K562 (cell line): ENCODE data around the gene SPCS3. TPM values are rescaled to one million over a fixed set of nuclear protein-coding genes. Genes with fewer than 3 reads are reported as not detected.

Experiments used
- CBX2 ChIP-seq: fragments of 200-600 bp; sonication (generic); IDR thresholded peaks from one replicate; pipeline ENCODE4 v1.6.1; 2012; ENCODE audit warnings: mild to moderate bottlenecking, low read length, inconsistent platforms; ENCODE audit not compliant: insufficient read depth, poor library complexity, severe bottlenecking
- DIDO1 ChIP-seq: fragments of 450-650 bp; IDR thresholded peaks from 2 replicates; pipeline ENCODE4 v1.6.1; 2016; ENCODE audit warnings: low read depth, missing biosample characterization, missing genetic modification characterization
- GATA2 ChIP-seq: sonication (generic); formaldehyde crosslinking; IDR thresholded peaks from 2 replicates; pipeline ENCODE4 v1.4.0; 2020; ENCODE audit warnings: mild to moderate bottlenecking, missing genetic modification reagents
- KAT8 ChIP-seq: fragments of 450-650 bp; IDR thresholded peaks from 2 replicates; pipeline ENCODE4 v1.6.1; 2016; ENCODE audit warnings: low read depth, mild to moderate bottlenecking
- L3MBTL2 ChIP-seq: fragments of 450-650 bp; IDR thresholded peaks from 2 replicates; pipeline ENCODE4 v1.6.1; 2016; ENCODE audit warnings: mild to moderate bottlenecking, moderate library complexity
- NFIX ChIP-seq: fragments of 250-450 bp; sonication (Bioruptor Pico); IDR thresholded peaks from 2 replicates; pipeline ENCODE4 v1.4.0; 2020; ENCODE audit warnings: low read depth, mild to moderate bottlenecking, moderate library complexity
- POU5F1 ChIP-seq: fragments of 150-350 bp; IDR thresholded peaks from 2 replicates; pipeline ENCODE4 v1.6.1; 2014; ENCODE audit warnings: borderline replicate concordance, low read length, low read depth, mild to moderate bottlenecking; ENCODE audit not compliant: partially characterized antibody
- RFX5 ChIP-seq: IDR thresholded peaks from 2 replicates; pipeline ENCODE4 v1.6.1; 2011; ENCODE audit warnings: low read depth, mild to moderate bottlenecking, improper control_type of control experiment, low read length
- SMAD3 ChIP-seq: fragments of 450-650 bp; formaldehyde crosslinking; conservative IDR thresholded peaks from 2 replicates; pipeline ENCODE4 v1.4.0; 2020; ENCODE audit warnings: mild to moderate bottlenecking
- TAF15 ChIP-seq: fragments of 200-400 bp; formaldehyde crosslinking; IDR thresholded peaks from 2 replicates; pipeline ENCODE4 v1.6.1; 2017; ENCODE audit warnings: mild to moderate bottlenecking, low read depth, low read length, moderate library complexity
- ZNF354B ChIP-seq: fragments of 250-450 bp; sonication (Bioruptor Pico); IDR thresholded peaks from 2 replicates; pipeline ENCODE4 v1.4.0; 2020
- ZNF444 ChIP-seq: fragments of 250-450 bp; sonication (Bioruptor Pico); IDR thresholded peaks from 2 replicates; pipeline ENCODE4 v1.4.0; 2020; ENCODE audit warnings: mild to moderate bottlenecking, moderate library complexity
- polyA plus RNA-seq, 8 experiments: library from polyadenylated mRNA; depleted of rRNA in 4 of 8; stranded (reverse) in 5 of 8; unstranded in 3 of 8; fragments of >200 nt; fragmentation: Nextera tagmentation in 2 of 8; fragmentation: Illumina TruSeq in 1 of 8; extraction: Ambion mirVana in 2 of 8; extraction: Trizol in 1 of 8; gene quantifications; 2 replicates each; pipeline versions ENCODE4 v1.2.1 to v1.2.3, GENCODE V29; 2011 to 2014; ENCODE audit warnings: inconsistent platforms in 1 of 8, missing spikeins in 1 of 8
- total RNA-seq, 7 experiments: library from RNA; depleted of rRNA in 6 of 7; stranded (reverse); fragments of >200 nt in 6 of 7; fragmentation: Illumina TruSeq in 2 of 7; extraction: Trizol in 2 of 7; gene quantifications; 2 replicates each; pipeline versions ENCODE4 v1.2.1 to v1.2.3, GENCODE V29; 2011 to 2021; ENCODE audit warnings: low replicate concordance in 1 of 7
- TF ChIP-seq, protein P1 (sequence below), 2 experiments: fragments of 450-650 bp; IDR thresholded peaks; 2 replicates each; pipeline ENCODE4 v1.6.1; 2018; ENCODE audit warnings: mild to moderate bottlenecking in 2 of 2, low read depth in 1 of 2; ENCODE audit not compliant: partially characterized antibody in 2 of 2
- TF ChIP-seq, protein P2 (sequence below): fragments of 250-450 bp; sonication (Bioruptor Pico); IDR thresholded peaks from 2 replicates; pipeline ENCODE4 v1.8.0; 2022; ENCODE audit warnings: inconsistent platforms, mild to moderate bottlenecking, moderate library complexity, borderline replicate concordance
- TF ChIP-seq, protein P3 (sequence below), 2 experiments: fragments of 450-650 bp; formaldehyde crosslinking in 1 of 2; IDR thresholded peaks; 2 replicates each; pipeline versions ENCODE4 v1.4.0 to v1.6.1; 2014 to 2020; ENCODE audit warnings: mild to moderate bottlenecking in 2 of 2, borderline replicate concordance in 1 of 2, low read depth in 1 of 2

SPCS3 gene
- total and polyA plus RNA-seq, 9 of the 15 experiments (the other 6 are each of a cell fraction or from before 2014, with no cell fraction given): 64.6 to 196 (median 85.4) TPM

DNA sequence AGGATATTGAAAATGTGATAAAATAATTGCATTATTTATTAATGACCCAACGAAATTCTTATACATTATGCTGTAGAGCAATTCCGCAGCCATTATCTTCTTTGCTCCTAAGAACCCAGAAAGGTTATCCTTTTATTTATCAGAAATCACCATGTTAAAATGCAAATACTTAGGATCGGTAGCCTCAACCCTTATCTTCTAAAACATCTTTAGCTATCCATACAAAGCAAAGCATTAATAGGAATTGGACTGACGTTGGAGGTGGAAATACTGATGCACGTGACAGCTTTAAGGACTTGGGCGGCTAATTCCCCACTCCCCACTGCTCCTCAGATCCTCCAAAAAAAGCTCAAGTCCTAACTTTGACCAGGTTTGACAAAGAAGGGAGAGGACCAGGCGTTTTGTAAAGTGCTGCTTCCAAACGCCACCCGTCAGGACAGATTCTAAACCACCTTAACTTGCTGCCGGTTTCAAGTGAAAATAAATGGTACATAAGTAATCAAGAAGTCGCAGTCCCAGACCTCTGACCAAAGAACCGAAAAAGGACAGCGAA is 539 bp upstream of the SPCS3 start (continued):
- TF ChIP-seq, protein P1, sequence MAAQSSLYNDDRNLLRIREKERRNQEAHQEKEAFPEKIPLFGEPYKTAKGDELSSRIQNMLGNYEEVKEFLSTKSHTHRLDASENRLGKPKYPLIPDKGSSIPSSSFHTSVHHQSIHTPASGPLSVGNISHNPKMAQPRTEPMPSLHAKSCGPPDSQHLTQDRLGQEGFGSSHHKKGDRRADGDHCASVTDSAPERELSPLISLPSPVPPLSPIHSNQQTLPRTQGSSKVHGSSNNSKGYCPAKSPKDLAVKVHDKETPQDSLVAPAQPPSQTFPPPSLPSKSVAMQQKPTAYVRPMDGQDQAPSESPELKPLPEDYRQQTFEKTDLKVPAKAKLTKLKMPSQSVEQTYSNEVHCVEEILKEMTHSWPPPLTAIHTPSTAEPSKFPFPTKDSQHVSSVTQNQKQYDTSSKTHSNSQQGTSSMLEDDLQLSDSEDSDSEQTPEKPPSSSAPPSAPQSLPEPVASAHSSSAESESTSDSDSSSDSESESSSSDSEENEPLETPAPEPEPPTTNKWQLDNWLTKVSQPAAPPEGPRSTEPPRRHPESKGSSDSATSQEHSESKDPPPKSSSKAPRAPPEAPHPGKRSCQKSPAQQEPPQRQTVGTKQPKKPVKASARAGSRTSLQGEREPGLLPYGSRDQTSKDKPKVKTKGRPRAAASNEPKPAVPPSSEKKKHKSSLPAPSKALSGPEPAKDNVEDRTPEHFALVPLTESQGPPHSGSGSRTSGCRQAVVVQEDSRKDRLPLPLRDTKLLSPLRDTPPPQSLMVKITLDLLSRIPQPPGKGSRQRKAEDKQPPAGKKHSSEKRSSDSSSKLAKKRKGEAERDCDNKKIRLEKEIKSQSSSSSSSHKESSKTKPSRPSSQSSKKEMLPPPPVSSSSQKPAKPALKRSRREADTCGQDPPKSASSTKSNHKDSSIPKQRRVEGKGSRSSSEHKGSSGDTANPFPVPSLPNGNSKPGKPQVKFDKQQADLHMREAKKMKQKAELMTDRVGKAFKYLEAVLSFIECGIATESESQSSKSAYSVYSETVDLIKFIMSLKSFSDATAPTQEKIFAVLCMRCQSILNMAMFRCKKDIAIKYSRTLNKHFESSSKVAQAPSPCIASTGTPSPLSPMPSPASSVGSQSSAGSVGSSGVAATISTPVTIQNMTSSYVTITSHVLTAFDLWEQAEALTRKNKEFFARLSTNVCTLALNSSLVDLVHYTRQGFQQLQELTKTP (IDR thresholded peaks at IDR 0.05; ENCODE audit: low read depth in 1 of 2, partially characterized antibody in 2 of 2): peak in 1 of 2 experiments; percentile 32
- TF ChIP-seq SMAD3 (CRISPR knock-in tag) (no peak), POU5F1 (no peak), TAF15 (no peak), ZNF444 (CRISPR knock-in tag) (no peak), L3MBTL2 (no peak), DIDO1 (tag) (no peak), KAT8 (no peak), ZNF354B (CRISPR knock-in tag) (no peak), CBX2 (no peak), GATA2 (CRISPR knock-in tag) (peak; percentile 57; the same call in 1 of the 2 replicates), NFIX (CRISPR knock-in tag) (no peak), RFX5 (no peak)
- TF ChIP-seq, protein P2, sequence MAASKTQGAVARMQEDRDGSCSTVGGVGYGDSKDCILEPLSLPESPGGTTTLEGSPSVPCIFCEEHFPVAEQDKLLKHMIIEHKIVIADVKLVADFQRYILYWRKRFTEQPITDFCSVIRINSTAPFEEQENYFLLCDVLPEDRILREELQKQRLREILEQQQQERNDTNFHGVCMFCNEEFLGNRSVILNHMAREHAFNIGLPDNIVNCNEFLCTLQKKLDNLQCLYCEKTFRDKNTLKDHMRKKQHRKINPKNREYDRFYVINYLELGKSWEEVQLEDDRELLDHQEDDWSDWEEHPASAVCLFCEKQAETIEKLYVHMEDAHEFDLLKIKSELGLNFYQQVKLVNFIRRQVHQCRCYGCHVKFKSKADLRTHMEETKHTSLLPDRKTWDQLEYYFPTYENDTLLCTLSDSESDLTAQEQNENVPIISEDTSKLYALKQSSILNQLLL (CRISPR knock-in tag): no peak
- TF ChIP-seq, protein P3, sequence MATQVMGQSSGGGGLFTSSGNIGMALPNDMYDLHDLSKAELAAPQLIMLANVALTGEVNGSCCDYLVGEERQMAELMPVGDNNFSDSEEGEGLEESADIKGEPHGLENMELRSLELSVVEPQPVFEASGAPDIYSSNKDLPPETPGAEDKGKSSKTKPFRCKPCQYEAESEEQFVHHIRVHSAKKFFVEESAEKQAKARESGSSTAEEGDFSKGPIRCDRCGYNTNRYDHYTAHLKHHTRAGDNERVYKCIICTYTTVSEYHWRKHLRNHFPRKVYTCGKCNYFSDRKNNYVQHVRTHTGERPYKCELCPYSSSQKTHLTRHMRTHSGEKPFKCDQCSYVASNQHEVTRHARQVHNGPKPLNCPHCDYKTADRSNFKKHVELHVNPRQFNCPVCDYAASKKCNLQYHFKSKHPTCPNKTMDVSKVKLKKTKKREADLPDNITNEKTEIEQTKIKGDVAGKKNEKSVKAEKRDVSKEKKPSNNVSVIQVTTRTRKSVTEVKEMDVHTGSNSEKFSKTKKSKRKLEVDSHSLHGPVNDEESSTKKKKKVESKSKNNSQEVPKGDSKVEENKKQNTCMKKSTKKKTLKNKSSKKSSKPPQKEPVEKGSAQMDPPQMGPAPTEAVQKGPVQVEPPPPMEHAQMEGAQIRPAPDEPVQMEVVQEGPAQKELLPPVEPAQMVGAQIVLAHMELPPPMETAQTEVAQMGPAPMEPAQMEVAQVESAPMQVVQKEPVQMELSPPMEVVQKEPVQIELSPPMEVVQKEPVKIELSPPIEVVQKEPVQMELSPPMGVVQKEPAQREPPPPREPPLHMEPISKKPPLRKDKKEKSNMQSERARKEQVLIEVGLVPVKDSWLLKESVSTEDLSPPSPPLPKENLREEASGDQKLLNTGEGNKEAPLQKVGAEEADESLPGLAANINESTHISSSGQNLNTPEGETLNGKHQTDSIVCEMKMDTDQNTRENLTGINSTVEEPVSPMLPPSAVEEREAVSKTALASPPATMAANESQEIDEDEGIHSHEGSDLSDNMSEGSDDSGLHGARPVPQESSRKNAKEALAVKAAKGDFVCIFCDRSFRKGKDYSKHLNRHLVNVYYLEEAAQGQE (IDR thresholded peaks at IDR 0.05; ENCODE audit: borderline replicate concordance): no peak
- TF ChIP-seq, protein P3 (CRISPR knock-in tag; IDR thresholded peaks at IDR 0.05; ENCODE audit: low read depth): no peak
